Measurements from ENCODE around the gene ST7.

ST7 gene

DNA sequence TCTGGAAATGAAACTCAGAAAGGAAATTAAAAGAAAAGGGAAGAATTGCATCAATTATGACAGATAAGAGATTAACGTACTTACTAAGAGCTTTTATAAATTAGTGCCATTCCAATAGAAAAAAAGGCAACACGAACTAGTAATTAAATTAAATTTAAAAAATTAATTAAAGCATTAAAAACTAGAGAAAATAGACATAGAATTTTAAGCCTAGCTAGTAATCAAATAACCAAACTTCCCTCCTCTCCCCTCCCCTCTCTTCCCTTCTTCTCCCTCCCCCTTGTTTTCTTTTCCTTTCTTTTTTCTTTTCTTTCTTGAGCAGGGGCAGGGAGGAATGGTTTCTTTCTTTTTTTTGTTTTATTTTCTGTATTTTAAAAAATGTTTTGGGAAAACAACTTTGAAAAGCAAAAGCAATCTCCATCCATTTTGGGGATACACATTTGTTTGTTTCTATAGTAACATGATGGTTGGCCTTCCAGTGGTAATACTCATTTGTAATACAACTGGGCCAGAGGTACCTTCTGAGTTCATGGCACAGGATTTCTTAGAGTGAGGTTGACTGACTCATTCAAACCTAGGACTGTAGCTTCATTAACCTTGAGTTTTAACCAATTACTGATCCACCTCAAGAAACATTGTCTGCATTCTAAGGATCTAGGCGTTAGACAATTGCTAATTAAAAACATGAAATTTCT is 132.6 kb downstream of the ST7 start:
- no peaks in the 10 kb centered on the region for H3K36me3 ChIP-seq
- no peaks in the 10 kb centered on the region for H3K9me3 ChIP-seq
- DNase-seq = no peak
- H3K4me1 ChIP-seq = peaks cover 32% of the 10 kb centered on the region
- TF ChIP-seq, protein P1, sequence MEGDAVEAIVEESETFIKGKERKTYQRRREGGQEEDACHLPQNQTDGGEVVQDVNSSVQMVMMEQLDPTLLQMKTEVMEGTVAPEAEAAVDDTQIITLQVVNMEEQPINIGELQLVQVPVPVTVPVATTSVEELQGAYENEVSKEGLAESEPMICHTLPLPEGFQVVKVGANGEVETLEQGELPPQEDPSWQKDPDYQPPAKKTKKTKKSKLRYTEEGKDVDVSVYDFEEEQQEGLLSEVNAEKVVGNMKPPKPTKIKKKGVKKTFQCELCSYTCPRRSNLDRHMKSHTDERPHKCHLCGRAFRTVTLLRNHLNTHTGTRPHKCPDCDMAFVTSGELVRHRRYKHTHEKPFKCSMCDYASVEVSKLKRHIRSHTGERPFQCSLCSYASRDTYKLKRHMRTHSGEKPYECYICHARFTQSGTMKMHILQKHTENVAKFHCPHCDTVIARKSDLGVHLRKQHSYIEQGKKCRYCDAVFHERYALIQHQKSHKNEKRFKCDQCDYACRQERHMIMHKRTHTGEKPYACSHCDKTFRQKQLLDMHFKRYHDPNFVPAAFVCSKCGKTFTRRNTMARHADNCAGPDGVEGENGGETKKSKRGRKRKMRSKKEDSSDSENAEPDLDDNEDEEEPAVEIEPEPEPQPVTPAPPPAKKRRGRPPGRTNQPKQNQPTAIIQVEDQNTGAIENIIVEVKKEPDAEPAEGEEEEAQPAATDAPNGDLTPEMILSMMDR (IDR thresholded peaks at IDR 0.05; ENCODE audit: low read depth, low read length) = no peak
- H3K27me3 ChIP-seq = no peaks in the 10 kb centered on the region
- no peak overlapping the region for H3K4me3 ChIP-seq (ENCODE audit: low read depth, low read length)

DNA sequence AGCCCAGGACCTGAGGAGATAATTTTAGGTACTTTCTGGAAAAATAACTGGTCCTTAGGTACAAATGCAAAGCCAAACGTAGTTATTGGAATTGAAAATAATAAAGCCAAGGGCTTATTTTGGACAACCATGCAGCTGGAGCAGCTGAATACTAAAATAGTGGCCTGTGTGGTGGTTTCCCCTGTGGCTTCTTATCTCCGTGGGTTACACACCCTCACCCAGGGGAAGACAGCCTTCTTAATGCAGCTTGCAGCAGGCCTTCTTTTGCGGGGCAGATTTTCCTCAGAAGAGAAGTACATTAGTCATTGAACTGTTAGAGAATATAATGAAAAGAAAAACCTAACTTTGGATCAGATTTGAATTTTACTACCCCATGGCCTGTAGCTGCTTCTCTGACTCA is 133.5 kb downstream of the ST7 start:
- Histone ChIP-seq H3K36me3 (no peaks in the 10 kb centered on the region), H3K4me1 (peaks cover 36% of the 10 kb centered on the region), H3K27me3 (no peaks in the 10 kb centered on the region), H3K4me3 (ENCODE audit: low read depth, low read length) (no peak overlapping the region), H3K9me3 (no peaks in the 10 kb centered on the region)
- no peak for DNase-seq
- TF ChIP-seq, protein P1 (IDR thresholded peaks at IDR 0.05; ENCODE audit: low read depth, low read length) = no peak

DNA sequence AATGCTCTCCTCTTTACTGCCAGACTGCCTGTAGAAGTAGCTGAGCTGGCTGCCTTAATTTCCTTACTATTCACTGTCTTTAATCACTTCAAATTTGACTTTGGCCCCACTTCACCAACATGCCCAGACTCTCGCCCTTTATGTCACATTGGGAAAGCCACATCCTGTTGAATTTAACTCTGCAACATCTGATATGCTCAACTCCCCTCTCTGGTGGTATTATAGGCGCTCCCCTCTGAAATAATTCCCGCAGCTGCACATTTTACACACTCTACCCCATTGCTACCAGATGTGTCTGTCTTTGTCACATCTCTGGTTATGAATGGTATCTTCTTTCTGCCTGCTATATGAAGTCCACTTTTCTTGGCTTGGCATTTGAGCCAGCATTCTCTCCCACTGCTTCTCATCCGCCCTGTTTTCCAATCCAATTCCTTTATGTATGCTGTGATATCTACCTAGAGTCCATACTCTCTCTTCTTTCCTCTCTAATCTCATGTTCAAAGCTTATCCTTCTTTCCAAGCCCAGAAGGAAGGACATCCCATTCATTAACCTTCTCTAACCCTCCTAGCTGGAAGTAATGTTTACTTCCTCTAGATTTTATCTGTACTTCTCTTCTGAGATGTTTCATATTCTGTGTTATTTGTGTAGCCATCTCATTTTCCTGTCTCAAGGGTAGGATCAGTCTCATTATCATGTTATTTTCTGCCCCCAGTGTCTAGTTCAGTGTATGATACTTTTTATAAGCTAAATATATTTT is 134.5 kb downstream of the ST7 start:
- no peaks in the 10 kb centered on the region for H3K36me3 ChIP-seq
- H3K4me3 ChIP-seq (ENCODE audit: low read depth, low read length) = no peak overlapping the region
- no peaks in the 10 kb centered on the region for H3K9me3 ChIP-seq
- no peak for DNase-seq
- TF ChIP-seq, protein P1 (IDR thresholded peaks at IDR 0.05; ENCODE audit: low read depth, low read length) = no peak
- peaks cover 36% of the 10 kb centered on the region for H3K4me1 ChIP-seq
- no peaks in the 10 kb centered on the region for H3K27me3 ChIP-seq

DNA sequence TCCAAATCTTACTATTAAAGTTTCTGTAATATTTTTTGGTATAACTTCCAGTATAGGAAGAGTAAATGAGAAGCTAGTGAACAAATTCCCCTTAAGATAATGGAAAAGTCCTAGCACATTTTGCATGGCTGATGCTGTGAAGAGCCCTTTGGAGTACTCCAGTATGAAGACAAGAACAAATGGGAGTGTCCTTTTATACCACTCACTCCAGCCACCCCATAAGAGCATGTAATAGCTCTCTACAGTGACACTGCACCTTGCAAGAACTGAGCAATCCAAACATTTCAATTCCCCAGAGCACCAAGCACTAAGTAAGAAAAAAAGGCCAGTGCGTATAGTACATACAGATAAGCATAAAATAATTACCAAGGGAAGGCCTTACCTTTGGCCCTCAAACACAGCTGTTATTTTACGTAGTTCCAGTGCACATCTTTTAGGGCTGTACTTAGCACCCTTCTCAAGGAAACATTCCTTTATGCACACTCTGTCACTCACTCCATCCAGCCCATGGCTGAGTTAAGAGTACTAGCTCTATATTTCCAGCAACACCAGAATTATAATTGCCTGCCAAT is 135.4 kb downstream of the ST7 start:
- Histone ChIP-seq H3K36me3 (no peaks in the 10 kb centered on the region), H3K4me1 (peaks cover 36% of the 10 kb centered on the region), H3K27me3 (no peaks in the 10 kb centered on the region), H3K9me3 (no peaks in the 10 kb centered on the region), H3K4me3 (ENCODE audit: low read depth, low read length) (no peak overlapping the region)
- no peak for DNase-seq
- TF ChIP-seq, protein P1 (IDR thresholded peaks at IDR 0.05; ENCODE audit: low read depth, low read length) = no peak

DNA sequence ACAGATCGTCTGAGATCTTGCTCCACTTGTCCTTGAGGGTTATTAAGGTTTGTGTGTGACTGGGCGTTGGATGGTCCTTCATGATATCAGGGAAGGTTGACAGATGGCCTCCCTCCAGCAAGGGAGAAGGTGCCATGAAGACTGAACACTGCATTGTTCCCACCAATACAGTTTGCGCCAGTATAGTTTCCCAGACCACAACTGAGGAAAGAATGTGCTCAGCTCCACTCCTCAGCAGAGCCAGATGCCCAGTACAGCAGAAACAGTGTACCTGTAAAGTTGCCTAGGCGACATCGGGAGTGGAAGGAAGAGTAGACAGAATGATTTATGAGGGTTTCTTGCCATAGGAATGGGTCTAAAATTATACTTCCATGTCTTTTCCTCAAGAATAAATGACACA is 137.5 kb downstream of the ST7 start:
- H3K4me3 ChIP-seq (ENCODE audit: low read depth, low read length) = no peak overlapping the region
- H3K4me1 ChIP-seq = peaks cover 29% of the 10 kb centered on the region
- TF ChIP-seq, protein P1 (IDR thresholded peaks at IDR 0.05; ENCODE audit: low read depth, low read length) = no peak
- no peak for DNase-seq
- H3K27me3 ChIP-seq = no peaks in the 10 kb centered on the region
- H3K9me3 ChIP-seq = no peaks in the 10 kb centered on the region
- no peaks in the 10 kb centered on the region for H3K36me3 ChIP-seq

DNA sequence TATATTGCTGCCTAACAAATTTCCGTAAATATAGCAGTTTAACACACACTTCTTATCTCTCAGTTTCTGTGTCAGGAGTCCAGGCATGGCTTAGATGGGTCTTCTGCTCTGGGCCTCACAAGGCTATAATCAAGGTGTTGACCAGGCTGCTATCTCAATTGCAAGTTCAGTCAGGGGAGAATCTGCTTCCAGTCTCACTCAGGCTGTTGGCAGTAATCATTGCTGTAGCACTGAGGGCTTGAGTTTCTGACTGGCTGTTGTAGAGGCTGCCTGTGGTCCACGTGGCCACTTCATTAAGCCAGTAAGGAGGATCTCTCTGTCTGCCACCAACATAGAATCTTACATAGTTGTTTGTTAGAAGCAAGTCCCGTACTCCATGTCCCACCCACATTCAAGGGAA is 138.4 kb downstream of the ST7 start:
- TF ChIP-seq, protein P1 (IDR thresholded peaks at IDR 0.05; ENCODE audit: low read depth, low read length) = no peak
- Histone ChIP-seq H3K27me3 (no peaks in the 10 kb centered on the region), H3K36me3 (no peaks in the 10 kb centered on the region), H3K9me3 (no peaks in the 10 kb centered on the region), H3K4me3 (ENCODE audit: low read depth, low read length) (no peak overlapping the region), H3K4me1 (peaks cover 24% of the 10 kb centered on the region)
- DNase-seq = no peak

Measured in BE2C (cell line).